Caco-2 (cell line): Measurements from ENCODE around the gene PPP2R5A. TPM values are rescaled to one million over a fixed set of nuclear protein-coding genes. Genes with fewer than 3 reads are reported as not detected.
A peak's percentile ranks its signal among the peaks of the same experiment; 100 is the strongest.

ENCODE experiments used
- BruUV-seq: library from RNA; stranded (reverse); fragments of 400-500 nt; replicated peaks from 2 replicates; lab custom pipeline; 2021; lab: Mats Ljungman, UMichigan
- CTCF ChIA-PET: fragments of 300-600 bp; sonication (Branson Sonifier 250); formaldehyde crosslinking; loops from one replicate; lab custom pipeline; 2022; ENCODE audit warnings: antibody characterized with exemption; lab: Charles Lee
- POLR2A ChIA-PET: fragments of 300-600 bp; sonication (Branson Sonifier 250); formaldehyde crosslinking; loops from one replicate; lab custom pipeline; 2022; ENCODE audit warnings: antibody characterized with exemption; lab: Charles Lee
- DNase-seq, 2 experiments: peaks; one replicate each; pipeline versions ENCODE4 v3.0.0 to v3.0.0-alpha.2; 2020 to 2022
- H3K27me3 ChIP-seq: replicated peaks from 2 replicates; pipeline ENCODE4 v1.6.0; 2011; ENCODE audit warnings: low read length; ENCODE audit not compliant: control insufficient read depth, insufficient read depth
- H3K36me3 ChIP-seq: 2 replicates; pipeline ENCODE4 v1.5.1; 2011; ENCODE audit warnings: low read length; ENCODE audit not compliant: control insufficient read depth, insufficient read depth
- H3K4me1 ChIP-seq: fragments of 250-450 bp; sonication (Bioruptor Pico); 2 replicates; pipeline ENCODE4 v1.5.1; 2020; ENCODE audit warnings: mild to moderate bottlenecking
- H3K4me3 ChIP-seq: 2 replicates; pipeline ENCODE4 v1.5.1; 2011; ENCODE audit warnings: low read depth, mild to moderate bottlenecking, control low read depth, low read length
- H3K9me3 ChIP-seq: fragments of 250-450 bp; sonication (Bioruptor Pico); 2 replicates; pipeline ENCODE4 v1.5.1; 2020; ENCODE audit warnings: mild to moderate bottlenecking, moderate library complexity
- H3K27ac Mint-ChIP-seq: one replicate; pipeline ENCODE4 v1.8.0; 2022; ENCODE audit warnings: mixed read lengths; ENCODE audit not compliant: unreplicated experiment
- H3K27me3 Mint-ChIP-seq: one replicate; pipeline ENCODE4 v1.8.0; 2022; ENCODE audit warnings: mixed read lengths; ENCODE audit not compliant: insufficient read depth, unreplicated experiment
- H3K36me3 Mint-ChIP-seq: one replicate; pipeline ENCODE4 v1.8.0; 2022; ENCODE audit warnings: mild to moderate bottlenecking, mixed read lengths; ENCODE audit not compliant: insufficient read depth, unreplicated experiment
- H3K4me1 Mint-ChIP-seq: one replicate; pipeline ENCODE4 v1.8.0; 2022; ENCODE audit warnings: low read depth, mixed read lengths; ENCODE audit not compliant: unreplicated experiment
- H3K4me3 Mint-ChIP-seq: one replicate; pipeline ENCODE4 v1.8.0; 2022; ENCODE audit warnings: mild to moderate bottlenecking, moderate library complexity, mixed read lengths; ENCODE audit not compliant: unreplicated experiment
- H3K9me3 Mint-ChIP-seq: one replicate; pipeline ENCODE4 v1.8.0; 2022; ENCODE audit warnings: mixed read lengths; ENCODE audit not compliant: unreplicated experiment
- CTCF ChIP-seq, 2 experiments: fragments of 200-600 bp in 1 of 2; IDR thresholded peaks; 1 replicate in 1 of 2; 2 replicates in 1 of 2; pipeline versions ENCODE4 v1.5.1 to v1.8.0; 2011 to 2022; ENCODE audit warnings: antibody characterized with exemption in 1 of 2, control low read depth in 1 of 2, inconsistent platforms in 1 of 2, low read depth in 1 of 2, low read length in 1 of 2, mild to moderate bottlenecking in 1 of 2, moderate library complexity in 1 of 2; ENCODE audit not compliant: insufficient read depth in 1 of 2, severe bottlenecking in 1 of 2, unreplicated experiment in 1 of 2
- intact Hi-C: fragments of 100-400 bp; cut with micrococcal nuclease; formaldehyde crosslinking; loops from one replicate; pipeline ENCODE4 v1.10.0; 2022; ENCODE audit not compliant: unreplicated experiment
- total RNA-seq: library from RNA; stranded (reverse); gene quantifications from 2 replicates; pipeline ENCODE4 v1.2.3, GENCODE V29; 2022

Gene PPP2R5A
- total RNA-seq, 1 experiment from 2014 or later: 49.4 TPM

DNA sequence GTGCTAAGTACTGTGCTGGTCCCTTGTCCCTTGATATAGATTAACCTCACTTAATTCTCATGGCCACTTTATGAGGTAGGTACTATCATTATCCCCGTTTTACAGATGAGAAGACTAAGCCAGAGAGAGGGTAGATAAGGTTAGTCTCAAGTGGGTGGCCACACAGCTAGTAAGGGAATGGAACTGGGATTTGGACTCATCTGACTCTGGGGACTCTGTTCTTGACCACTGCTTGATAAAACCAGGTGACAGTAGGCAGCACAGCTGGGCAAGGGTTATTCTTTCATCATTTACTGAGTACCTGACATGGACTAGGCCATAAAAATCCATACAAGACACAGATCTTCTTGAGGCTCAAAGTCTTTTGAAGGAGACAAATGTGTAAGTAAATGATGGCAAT lies 37.2 kb upstream of the PPP2R5A start:
- H3K4me1 ChIP-seq: no peaks in the 10 kb centered on the region
- H3K27me3 ChIP-seq: no peaks in the 10 kb centered on the region
- no TSS peak for BruUV-seq
- peaks cover 5% of the 10 kb centered on the region for H3K4me1 Mint-ChIP-seq
- intact Hi-C loops: no loop called here
- H3K27ac Mint-ChIP-seq: no peak overlapping the region
- POLR2A ChIA-PET: no interaction called here
- H3K4me3 Mint-ChIP-seq: no peak overlapping the region
- H3K36me3 Mint-ChIP-seq: no peaks in the 10 kb centered on the region
- no peaks in the 10 kb centered on the region for H3K9me3 Mint-ChIP-seq
- H3K27me3 Mint-ChIP-seq: no peaks in the 10 kb centered on the region
- no peaks in the 10 kb centered on the region for H3K9me3 ChIP-seq
- H3K4me3 ChIP-seq: no peak overlapping the region
- no peak for TF ChIP-seq CTCF (IDR thresholded peaks at IDR 0.05; ENCODE audit: insufficient read depth in 1 of 2, low read depth in 1 of 2, low read length in 1 of 2, severe bottlenecking in 1 of 2, unreplicated experiment in 1 of 2)
- DNase-seq: no peak
- H3K36me3 ChIP-seq: no peaks in the 10 kb centered on the region
- CTCF ChIA-PET: no interaction called here

DNA sequence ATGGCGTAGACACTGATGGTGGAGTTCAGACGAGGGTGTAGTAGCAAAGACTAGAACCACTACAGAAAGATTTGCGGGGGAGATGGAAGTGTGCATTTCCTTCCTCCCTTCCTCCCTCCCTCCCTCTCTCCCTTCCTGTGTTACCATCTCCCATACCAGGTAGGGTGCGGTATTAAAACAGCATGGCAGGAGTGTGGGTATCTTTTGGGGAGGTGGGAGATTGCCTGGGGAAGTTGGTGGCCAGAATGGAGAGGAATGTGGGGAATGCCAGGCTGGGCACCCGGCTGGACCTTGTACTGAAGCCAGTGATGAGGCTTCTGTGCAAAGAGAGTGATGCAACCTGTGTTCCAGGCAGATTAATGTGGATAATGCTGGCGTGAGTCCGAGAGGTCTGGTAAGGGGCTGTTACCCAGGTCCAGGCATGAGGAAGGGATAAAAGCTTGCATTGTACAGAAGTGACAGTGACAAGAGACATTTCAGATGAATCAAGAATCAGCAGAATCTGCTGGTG lies 30.3 kb upstream of the PPP2R5A start:
- H3K4me1 Mint-ChIP-seq: peaks cover 18% of the 10 kb centered on the region
- H3K4me3 Mint-ChIP-seq: peak overlapping the region; percentile 30
- no peaks in the 10 kb centered on the region for H3K36me3 Mint-ChIP-seq
- ChIA-PET CTCF (no interaction called here), POLR2A (no interaction called here)
- peaks cover 14% of the 10 kb centered on the region for H3K4me1 ChIP-seq
- no peaks in the 10 kb centered on the region for H3K9me3 ChIP-seq
- no peak overlapping the region for H3K4me3 ChIP-seq
- TF ChIP-seq CTCF (IDR thresholded peaks at IDR 0.05; ENCODE audit: insufficient read depth in 1 of 2, low read depth in 1 of 2, low read length in 1 of 2, severe bottlenecking in 1 of 2, unreplicated experiment in 1 of 2): no peak
- intact Hi-C loops: loop anchor here (2.0 kb wide), 1 partner anchor 30 kb away; the partner anchor contains the start of gene PPP2R5A
- BruUV-seq: no TSS peak
- H3K36me3 ChIP-seq: no peaks in the 10 kb centered on the region
- no peaks in the 10 kb centered on the region for H3K9me3 Mint-ChIP-seq
- H3K27ac Mint-ChIP-seq: peak overlapping the region; percentile 51
- peak; percentile 52 to 59 for DNase-seq
- no peaks in the 10 kb centered on the region for H3K27me3 Mint-ChIP-seq
- H3K27me3 ChIP-seq: no peaks in the 10 kb centered on the region

- no peak overlapping the region for H3K27ac Mint-ChIP-seq
- no peaks in the 10 kb centered on the region for H3K27me3 ChIP-seq
These were observed 29.4 kb upstream of the PPP2R5A start for GRCh38 chr1:212255705-212256307.

More at GRCh38 chr1:212255705-212256307, 29.4 kb upstream of the PPP2R5A start:
- no peak for TF ChIP-seq CTCF (IDR thresholded peaks at IDR 0.05; ENCODE audit: insufficient read depth in 1 of 2, low read depth in 1 of 2, low read length in 1 of 2, severe bottlenecking in 1 of 2, unreplicated experiment in 1 of 2)
- Histone ChIP-seq H3K4me3 (no peak overlapping the region), H3K9me3 (no peaks in the 10 kb centered on the region), H3K4me1 (peaks cover 18% of the 10 kb centered on the region), H3K36me3 (no peaks in the 10 kb centered on the region)
- no peaks in the 10 kb centered on the region for H3K9me3 Mint-ChIP-seq
- ChIA-PET CTCF (no interaction called here), POLR2A (no interaction called here)
- no TSS peak for BruUV-seq
- H3K4me1 Mint-ChIP-seq: peaks cover 20% of the 10 kb centered on the region
- H3K36me3 Mint-ChIP-seq: no peaks in the 10 kb centered on the region
- no peaks in the 10 kb centered on the region for H3K27me3 Mint-ChIP-seq
- intact Hi-C loops: loop anchor here (2.0 kb wide), 1 partner anchor 29 kb away; the partner anchor contains the start of gene PPP2R5A
- H3K4me3 Mint-ChIP-seq: no peak overlapping the region
- no peak for DNase-seq
